Smooth muscle cell (in vitro differentiated cells): Measurements from ENCODE around the gene PTPA. TPM values are rescaled to one million over a fixed set of nuclear protein-coding genes. Genes with fewer than 3 reads are reported as not detected.
A peak's percentile ranks its signal among the peaks of the same experiment; 100 is the strongest.

ENCODE experiments used
- DNase-seq: peaks from one replicate; lab custom pipeline; 2025; ENCODE audit not compliant: unreplicated experiment; lab: John Stamatoyannopoulos, UW
- H2AFZ ChIP-seq: fragments of 200-600 bp; sonication (generic); 2 replicates; pipeline ENCODE4 v1.6.0; 2016; ENCODE audit warnings: antibody characterized with exemption, low read depth, mild to moderate bottlenecking
- H3F3A ChIP-seq: fragments of 200-600 bp; sonication (generic); 2 replicates; pipeline ENCODE4 v1.6.0; 2017; ENCODE audit warnings: antibody characterized with exemption, low read depth
- H3K27ac ChIP-seq: fragments of 200-600 bp; sonication (generic); 2 replicates; pipeline ENCODE4 v1.5.1; 2016; ENCODE audit warnings: low read depth, mild to moderate bottlenecking
- H3K27me3 ChIP-seq: fragments of 200-600 bp; sonication (generic); 2 replicates; pipeline ENCODE4 v1.6.1; 2016; ENCODE audit warnings: low read depth, mild to moderate bottlenecking
- H3K36me3 ChIP-seq: fragments of 200-600 bp; sonication (generic); 2 replicates; pipeline ENCODE4 v1.5.1; 2016; ENCODE audit warnings: low read depth
- H3K4me1 ChIP-seq: fragments of 200-600 bp; sonication (generic); 2 replicates; pipeline ENCODE4 v1.5.1; 2016; ENCODE audit warnings: low read depth
- H3K4me2 ChIP-seq: fragments of 200-600 bp; sonication (generic); 2 replicates; pipeline ENCODE4 v1.6.0; 2016; ENCODE audit warnings: mild to moderate bottlenecking
- H3K4me3 ChIP-seq: fragments of 200-600 bp; sonication (generic); 2 replicates; pipeline ENCODE4 v1.5.1; 2016; ENCODE audit warnings: mild to moderate bottlenecking
- H3K79me2 ChIP-seq: fragments of 200-600 bp; sonication (generic); 2 replicates; pipeline ENCODE4 v1.6.0; 2016; ENCODE audit warnings: low read depth, mild to moderate bottlenecking
- H3K9ac ChIP-seq: fragments of 200-600 bp; sonication (generic); 2 replicates; pipeline ENCODE4 v1.6.0; 2016; ENCODE audit warnings: low read depth
- H3K9me3 ChIP-seq: fragments of 200-600 bp; sonication (generic); replicated peaks from 2 replicates; pipeline ENCODE4 v1.5.1; 2016; ENCODE audit warnings: low read depth
- H4K20me1 ChIP-seq: fragments of 200-600 bp; sonication (generic); 2 replicates; pipeline ENCODE4 v1.6.0; 2016; ENCODE audit warnings: low read depth
- WGBS: methylation state at CpG from one replicate; pipeline ENCODE4 v1.1.7; 2016; ENCODE audit warnings: low lambda C conversion rate; 5-methylcytosine and 5-hydroxymethylcytosine counted together
- polyA plus RNA-seq: library from polyadenylated mRNA; unstranded; fragments of >200 nt; fragmentation: Nextera tagmentation; extraction: Ambion mirVana; gene quantifications from 2 replicates; pipeline ENCODE4 v1.2.1, GENCODE V29; 2016
- total RNA-seq: library from RNA; depleted of rRNA; stranded (reverse); fragments of >200 nt; gene quantifications from 2 replicates; pipeline ENCODE4 v1.2.3, GENCODE V29; 2014
- TF ChIP-seq, protein P1 (sequence below): fragments of 200-600 bp; sonication (generic); IDR thresholded peaks from 2 replicates; pipeline ENCODE4 v1.5.1; 2017; ENCODE audit warnings: borderline replicate concordance, mild to moderate bottlenecking, antibody characterized with exemption; ENCODE audit not compliant: insufficient read depth, poor library complexity, severe bottlenecking

PTPA gene
- total and polyA plus RNA-seq, 2 experiments from 2014 or later = 88.7 to 119 TPM

DNA sequence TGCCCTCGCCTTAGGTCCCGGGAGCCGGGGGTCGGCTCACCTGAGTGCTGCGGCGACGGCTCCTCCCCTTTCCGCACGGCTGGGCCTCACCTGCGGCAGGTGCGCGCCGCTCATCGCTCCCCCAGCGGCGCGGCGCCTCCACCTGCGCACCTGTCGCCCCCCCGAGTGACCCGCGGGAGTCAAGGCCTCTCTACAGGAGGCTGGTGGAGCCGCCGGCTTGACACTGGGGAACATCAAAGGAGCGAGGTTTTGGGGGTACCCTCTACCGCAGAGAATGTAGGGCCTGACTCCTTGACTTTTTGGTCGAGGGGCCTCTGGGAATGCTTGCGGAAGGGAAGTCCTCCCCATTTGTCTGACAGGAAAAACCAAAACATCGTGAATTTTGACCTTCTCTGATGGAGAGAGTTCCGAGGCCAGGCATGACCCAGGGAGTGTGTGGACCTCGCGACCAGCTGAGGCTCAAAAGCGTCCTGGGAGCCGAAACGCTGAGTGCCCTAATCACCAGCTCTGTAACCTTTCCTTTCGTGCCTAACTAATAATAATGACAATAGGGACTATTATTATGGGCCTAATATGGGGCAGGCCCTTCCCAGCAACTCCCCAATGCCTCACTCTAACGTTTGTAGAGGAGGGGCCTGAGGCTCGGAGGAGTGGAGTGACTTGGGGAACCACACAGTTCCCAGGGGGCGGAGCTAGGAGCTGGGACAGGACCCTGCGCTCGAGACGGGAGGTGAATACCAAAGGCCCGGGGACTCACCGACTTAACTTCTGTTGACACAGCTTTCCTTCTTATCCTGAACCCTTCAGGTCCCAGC, 67.6 kb downstream of the PTPA start:
- no peak for DNase-seq
- Histone ChIP-seq H3K79me2 (peaks cover 11% of the 10 kb centered on the region), H2AFZ (no peak overlapping the region), H4K20me1 (peaks cover 19% of the 10 kb centered on the region), H3K9ac (no peak overlapping the region), H3K36me3 (no peaks in the 10 kb centered on the region), H3K4me1 (peaks cover 23% of the 10 kb centered on the region), H3K4me3 (peak overlapping the region; percentile 75), H3K9me3 (no peaks in the 10 kb centered on the region), H3F3A (peaks cover 13% of the 10 kb centered on the region), H3K27ac (no peak overlapping the region), H3K4me2 (peak overlapping the region; percentile 85), H3K27me3 (no peaks in the 10 kb centered on the region)
- TF ChIP-seq, protein P1, sequence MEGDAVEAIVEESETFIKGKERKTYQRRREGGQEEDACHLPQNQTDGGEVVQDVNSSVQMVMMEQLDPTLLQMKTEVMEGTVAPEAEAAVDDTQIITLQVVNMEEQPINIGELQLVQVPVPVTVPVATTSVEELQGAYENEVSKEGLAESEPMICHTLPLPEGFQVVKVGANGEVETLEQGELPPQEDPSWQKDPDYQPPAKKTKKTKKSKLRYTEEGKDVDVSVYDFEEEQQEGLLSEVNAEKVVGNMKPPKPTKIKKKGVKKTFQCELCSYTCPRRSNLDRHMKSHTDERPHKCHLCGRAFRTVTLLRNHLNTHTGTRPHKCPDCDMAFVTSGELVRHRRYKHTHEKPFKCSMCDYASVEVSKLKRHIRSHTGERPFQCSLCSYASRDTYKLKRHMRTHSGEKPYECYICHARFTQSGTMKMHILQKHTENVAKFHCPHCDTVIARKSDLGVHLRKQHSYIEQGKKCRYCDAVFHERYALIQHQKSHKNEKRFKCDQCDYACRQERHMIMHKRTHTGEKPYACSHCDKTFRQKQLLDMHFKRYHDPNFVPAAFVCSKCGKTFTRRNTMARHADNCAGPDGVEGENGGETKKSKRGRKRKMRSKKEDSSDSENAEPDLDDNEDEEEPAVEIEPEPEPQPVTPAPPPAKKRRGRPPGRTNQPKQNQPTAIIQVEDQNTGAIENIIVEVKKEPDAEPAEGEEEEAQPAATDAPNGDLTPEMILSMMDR = no peak
- WGBS = 7% methylated on average over 44 of the region's 45 CpGs

DNA sequence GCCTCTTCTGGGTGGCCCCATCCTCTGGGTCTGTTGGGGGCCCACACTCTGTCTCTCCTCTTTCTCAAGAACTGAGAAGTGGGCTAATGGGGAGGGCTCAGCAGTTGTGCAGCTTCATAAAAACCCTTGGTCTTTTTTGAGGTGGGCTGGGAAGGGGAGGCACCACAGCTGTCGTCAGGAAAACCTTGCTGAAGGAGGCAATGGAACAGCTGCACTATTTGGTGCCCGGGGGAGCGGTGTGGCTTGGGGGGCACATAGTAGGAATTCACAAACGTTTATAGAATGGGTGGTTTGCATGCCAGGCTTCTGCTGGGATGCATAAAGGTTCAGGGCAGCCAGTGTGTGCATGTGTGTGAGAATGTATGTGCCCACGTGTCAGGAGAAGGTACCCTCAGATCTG, 70.0 kb downstream of the PTPA start:
- Histone ChIP-seq H3K27me3 (no peaks in the 10 kb centered on the region), H3K9ac (no peak overlapping the region), H3K4me3 (no peak overlapping the region), H3F3A (peaks cover 8% of the 10 kb centered on the region), H3K79me2 (peaks cover 9% of the 10 kb centered on the region), H3K36me3 (no peaks in the 10 kb centered on the region), H4K20me1 (peaks cover 19% of the 10 kb centered on the region), H2AFZ (no peak overlapping the region), H3K4me2 (no peak overlapping the region), H3K4me1 (peaks cover 20% of the 10 kb centered on the region), H3K27ac (no peak overlapping the region), H3K9me3 (no peaks in the 10 kb centered on the region)
- TF ChIP-seq, protein P1 = no peak
- no peak for DNase-seq
- WGBS = 79% methylated on average over 5 of the region's 5 CpGs

DNA sequence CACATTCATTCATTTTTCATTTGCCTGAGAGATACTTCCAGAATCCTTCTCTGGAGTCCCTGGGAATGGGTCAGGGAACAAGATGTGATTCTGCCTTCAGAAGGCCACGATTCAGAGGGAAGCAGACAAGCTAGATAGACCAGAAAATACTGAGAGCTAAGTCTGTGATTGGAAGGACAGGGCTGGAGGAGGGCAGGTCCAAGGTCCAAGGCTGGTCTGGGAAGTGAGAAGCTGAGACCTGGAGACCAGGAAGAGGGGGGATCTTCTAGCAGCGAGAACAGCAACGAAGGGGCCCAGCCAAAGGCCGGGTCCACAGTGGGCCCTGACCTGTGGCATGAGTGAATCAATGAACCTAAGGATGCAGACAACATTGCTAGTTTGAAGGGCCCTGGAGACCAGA, 70.9 kb downstream of the PTPA start:
- Histone ChIP-seq H3K4me1 (peaks cover 20% of the 10 kb centered on the region), H3K27me3 (no peaks in the 10 kb centered on the region), H3K27ac (no peak overlapping the region), H3K36me3 (no peaks in the 10 kb centered on the region), H3K9me3 (no peaks in the 10 kb centered on the region), H4K20me1 (peaks cover 10% of the 10 kb centered on the region), H3K4me3 (no peak overlapping the region), H3F3A (no peaks in the 10 kb centered on the region), H3K9ac (no peak overlapping the region), H3K4me2 (no peak overlapping the region), H2AFZ (no peak overlapping the region), H3K79me2 (peaks cover under 1% of the 10 kb centered on the region)
- WGBS = 88% methylated on average over 4 of the region's 4 CpGs
- TF ChIP-seq, protein P1 = no peak
- no peak for DNase-seq
